GM10266 (cell line): ENCODE results near the gene B4GALT5.

ENCODE experiments used
- DNase-seq: peaks from one replicate; pipeline ENCODE4 v3.0.0; 2012; ENCODE audit errors: extremely low spot score
- CTCF ChIP-seq: IDR thresholded peaks from 2 replicates; pipeline ENCODE4 v1.5.1; 2012; ENCODE audit warnings: mild to moderate bottlenecking, low read depth; ENCODE audit not compliant: control insufficient read depth, insufficient read depth; ENCODE audit errors: missing control alignments

The B4GALT5 gene

GRCh38 chr20:49705358-49705757 lies 8.3 kb downstream of the B4GALT5 start:
- TF ChIP-seq CTCF, result no peak
- peak; percentile 55 for DNase-seq

GRCh38 chr20:49704932-49705336 lies 8.7 kb downstream of the B4GALT5 start:
- no peak for DNase-seq
- no peak for TF ChIP-seq CTCF

- DNase-seq, result no peak
- no peak for TF ChIP-seq CTCF
Measured at GRCh38 chr20:49701916-49702315, 11.8 kb downstream of the B4GALT5 start.

GRCh38 chr20:49701241-49701790 lies 12.4 kb downstream of the B4GALT5 start:
- no peak for TF ChIP-seq CTCF
- DNase-seq, result no peak

- DNase-seq, result no peak
Measured at GRCh38 chr20:49700411-49701185, 13.1 kb downstream of the B4GALT5 start.

GRCh38 chr20:49699200-49699992 lies 14.3 kb downstream of the B4GALT5 start:
- TF ChIP-seq CTCF, result no peak
- peak; percentile 53 for DNase-seq

More at GRCh38 chr20:49700411-49701185, 13.1 kb downstream of the B4GALT5 start:
- no peak for TF ChIP-seq CTCF
